Measurements from ENCODE around the gene DFFA. TPM values are rescaled to one million over a fixed set of nuclear protein-coding genes. Genes with fewer than 3 reads are reported as not detected.

Gene DFFA
- total RNA-seq, 2 donors from 2014 or later = 19.2 to 38.0 TPM

GRCh38 chr1:10456048-10456447 is 16.3 kb downstream of the DFFA start:
- DNase-seq = no peak
- H3K4me1 ChIP-seq = no peaks in the 10 kb centered on the region
- H3K4me3 ChIP-seq = no peak overlapping the region
- TF ChIP-seq CTCF (IDR thresholded peaks at IDR 0.05) = no peak
- H3K36me3 ChIP-seq = no peaks in the 10 kb centered on the region
- intact Hi-C loops (cut with DNase I) = no loop called here
- no peaks in the 10 kb centered on the region for H3K27me3 ChIP-seq
- no peak overlapping the region for H3K27ac ChIP-seq
- H3K9me3 ChIP-seq = no peaks in the 10 kb centered on the region
- no peak overlapping the region for H3K9ac ChIP-seq (ENCODE audit: low read depth in 2 of 2, low read length in 2 of 2)

GRCh38 chr1:10451287-10451686 is 21.0 kb downstream of the DFFA start:
- no peak for DNase-seq
- Histone ChIP-seq H3K4me3 (no peak overlapping the region), H3K27ac (no peak overlapping the region), H3K4me1 (no peaks in the 10 kb centered on the region), H3K27me3 (no peaks in the 10 kb centered on the region), H3K9ac (ENCODE audit: low read depth in 2 of 2, low read length in 2 of 2) (no peak overlapping the region), H3K36me3 (no peaks in the 10 kb centered on the region), H3K9me3 (no peaks in the 10 kb centered on the region)
- no peak for TF ChIP-seq CTCF (IDR thresholded peaks at IDR 0.05)
- intact Hi-C loops (cut with DNase I) = no loop called here

GRCh38 chr1:10450836-10451235 is 21.5 kb downstream of the DFFA start:
- Histone ChIP-seq H3K27ac (no peak overlapping the region), H3K36me3 (no peaks in the 10 kb centered on the region), H3K9ac (ENCODE audit: low read depth in 2 of 2, low read length in 2 of 2) (no peak overlapping the region), H3K4me1 (no peaks in the 10 kb centered on the region), H3K27me3 (no peaks in the 10 kb centered on the region), H3K9me3 (no peaks in the 10 kb centered on the region), H3K4me3 (no peak overlapping the region)
- no peak for TF ChIP-seq CTCF (IDR thresholded peaks at IDR 0.05)
- DNase-seq = no peak
- intact Hi-C loops (cut with DNase I) = no loop called here

GRCh38 chr1:10450156-10450814 is 22.0 kb downstream of the DFFA start:
- Histone ChIP-seq H3K36me3 (no peaks in the 10 kb centered on the region), H3K9ac (ENCODE audit: low read depth in 2 of 2, low read length in 2 of 2) (no peak overlapping the region), H3K27ac (no peak overlapping the region), H3K4me1 (no peaks in the 10 kb centered on the region), H3K4me3 (no peak overlapping the region), H3K27me3 (no peaks in the 10 kb centered on the region), H3K9me3 (no peaks in the 10 kb centered on the region)
- no peak for TF ChIP-seq CTCF (IDR thresholded peaks at IDR 0.05)
- intact Hi-C loops (cut with DNase I) = no loop called here
- DNase-seq = no peak

- Histone ChIP-seq H3K27me3 (no peaks in the 10 kb centered on the region), H3K36me3 (no peaks in the 10 kb centered on the region), H3K9me3 (no peaks in the 10 kb centered on the region), H3K4me3 (no peak within 1 kb of the TSS), H3K4me1 (no peaks in the 10 kb centered on the region), H3K9ac (ENCODE audit: low read depth in 2 of 2, low read length in 2 of 2) (no peak within 1 kb of the TSS), H3K27ac (no peak within 1 kb of the TSS)
- intact Hi-C loops (cut with DNase I) = no loop called here
- TF ChIP-seq CTCF (IDR thresholded peaks at IDR 0.05) = no peak
- no peak for DNase-seq
Observed at GRCh38 chr1:10449751-10450150, 22.6 kb downstream of the DFFA start, which contains the start of gene CORT. CORT (plus strand) TSS chr1:10450031; CDS start chr1:10450224, 193 bp downstream.
